Gastrocnemius medialis (tissue), 4 donors: Measurements from ENCODE around the gene PDRG1. TPM values are rescaled to one million over a fixed set of nuclear protein-coding genes. Genes with fewer than 3 reads are reported as not detected.

Experiments used
- ATAC-seq, 2 donors: fragments of 150-250 bp; one replicate each; pipeline ENCODE4 v1.9.1; 2016
- DNase-seq, 2 donors: peaks; one replicate each; pipeline ENCODE4 v3.0.0-alpha.2; 2019
- H3K27ac ChIP-seq, 4 donors: fragments of 200-600 bp; sonication (generic); 1 replicate in 1 of 4; 2 replicates in 3 of 4; pipeline ENCODE4 v1.5.1; 2016 to 2018; ENCODE audit warnings: mild to moderate bottlenecking in 2 of 4, moderate library complexity in 1 of 4
- H3K27me3 ChIP-seq, 3 donors: fragments of 200-600 bp; sonication (generic) in 2 of 3; 1 replicate in 1 of 3; 2 replicates in 2 of 3; pipeline versions ENCODE4 v1.5.1 to v1.6.0; 2016 to 2019; ENCODE audit warnings: mild to moderate bottlenecking in 1 of 3, moderate library complexity in 1 of 3
- H3K36me3 ChIP-seq, 2 donors: fragments of 200-600 bp; sonication (generic) in 1 of 2; one replicate each; pipeline ENCODE4 v1.5.1; 2017 to 2018
- H3K4me1 ChIP-seq, 2 donors: fragments of 200-600 bp; sonication (generic) in 1 of 2; one replicate each; pipeline ENCODE4 v1.5.1; 2016 to 2017; ENCODE audit warnings: mild to moderate bottlenecking in 2 of 2
- H3K4me3 ChIP-seq, 4 donors: fragments of 200-600 bp; sonication (generic) in 3 of 4; 1 replicate in 1 of 4; 2 replicates in 3 of 4; pipeline ENCODE4 v1.5.1; 2016 to 2019; ENCODE audit warnings: mild to moderate bottlenecking in 2 of 4
- H3K9me3 ChIP-seq, 3 donors: fragments of 200-600 bp; sonication (generic) in 2 of 3; 1 replicate in 1 of 3; 2 replicates in 2 of 3; pipeline ENCODE4 v1.5.1; 2016 to 2019
- CTCF ChIP-seq, 5 experiments: fragments of 450-650 bp in 3 of 5; fragments of 200-600 bp in 2 of 5; sonication (generic) in 2 of 5; IDR thresholded peaks in 4 of 5; conservative IDR thresholded peaks in 1 of 5; 1 replicate in 4 of 5; 2 replicates in 1 of 5; pipeline ENCODE4 v1.5.1; 2016 to 2019; ENCODE audit warnings: antibody characterized with exemption in 5 of 5, mild to moderate bottlenecking in 3 of 5, moderate library complexity in 3 of 5
- POLR2A ChIP-seq, 2 donors: fragments of 450-650 bp; IDR thresholded peaks; one replicate each; pipeline ENCODE4 v1.6.1; 2017; ENCODE audit warnings: antibody characterized with exemption in 2 of 2, mild to moderate bottlenecking in 2 of 2, moderate library complexity in 2 of 2
- in situ Hi-C, 4 donors: fragments of 200-750 bp; cut with MboI; loops; one replicate each; pipeline versions ENCODE4 v1.15.0 to v1.8.0; 2017; ENCODE audit warnings: low sequenced_read_pairs in 4 of 4
- intact Hi-C: fragments of 100-400 bp; cut with DNase I; formaldehyde crosslinking; loops from one replicate; pipeline ENCODE4 v1.15.1; 2023; ENCODE audit warnings: low total_unique reads
- total RNA-seq, 4 donors: library from RNA; depleted of rRNA; stranded (reverse); fragments of >200 nt; gene quantifications; one replicate each; pipeline versions ENCODE4 v1.1.0 to v1.2.3, GENCODE V29; 2016

Gene PDRG1
- total RNA-seq, 4 donors from 2014 or later = 7.0 to 12.9 (median 9.6) TPM

- in situ Hi-C loops (no loop called here), intact Hi-C loops (no loop called here)
- no peak for TF ChIP-seq POLR2A (IDR thresholded peaks at IDR 0.05)
- TF ChIP-seq CTCF (IDR thresholded peaks at IDR 0.05 in 4 of 5, conservative IDR thresholded peaks at IDR 0.05 in 1 of 5) = no peak
- Histone ChIP-seq H3K4me3 (no peak overlapping the region), H3K9me3 (no peaks in the 10 kb centered on the region), H3K36me3 (no peaks in the 10 kb centered on the region), H3K27ac (no peak overlapping the region), H3K4me1 (no peaks in the 10 kb centered on the region), H3K27me3 (peaks cover 7 to 12% (median 8%) of the 10 kb centered on the region in 3 donors)
- ATAC-seq = no peak
- DNase-seq = no peak
These were observed 20.7 kb upstream of the PDRG1 start for GRCh38 chr20:31972471-31973021.

- ATAC-seq (no peak), DNase-seq (no peak)
- intact Hi-C loops (no loop called here), in situ Hi-C loops (no loop called here)
- Histone ChIP-seq H3K27ac (no peak overlapping the region), H3K36me3 (no peaks in the 10 kb centered on the region), H3K27me3 (peaks cover 19 to 25% (median 24%) of the 10 kb centered on the region in 3 donors), H3K4me1 (no peaks in the 10 kb centered on the region), H3K4me3 (no peak overlapping the region), H3K9me3 (no peaks in the 10 kb centered on the region)
- no peak for TF ChIP-seq POLR2A (IDR thresholded peaks at IDR 0.05)
- TF ChIP-seq CTCF (IDR thresholded peaks at IDR 0.05 in 4 of 5, conservative IDR thresholded peaks at IDR 0.05 in 1 of 5) = no peak
These were observed 18.1 kb upstream of the PDRG1 start for GRCh38 chr20:31969991-31970390.

GRCh38 chr20:31968291-31969126, 16.7 kb upstream of the PDRG1 start:
- H3K36me3 ChIP-seq = no peaks in the 10 kb centered on the region
- no peaks in the 10 kb centered on the region for H3K9me3 ChIP-seq
- intact Hi-C loops (no loop called here), in situ Hi-C loops (no loop called here)
- no peaks in the 10 kb centered on the region for H3K4me1 ChIP-seq
- peak; percentile 50 to 60 for ATAC-seq
- no peak for DNase-seq
- TF ChIP-seq CTCF (IDR thresholded peaks at IDR 0.05 in 4 of 5, conservative IDR thresholded peaks at IDR 0.05 in 1 of 5) (no peak), POLR2A (IDR thresholded peaks at IDR 0.05) (no peak)
- H3K27ac ChIP-seq = no peak overlapping the region
- no peak overlapping the region for H3K4me3 ChIP-seq
- H3K27me3 ChIP-seq = peaks cover 19 to 22% (median 21%) of the 10 kb centered on the region in 3 donors

DNA sequence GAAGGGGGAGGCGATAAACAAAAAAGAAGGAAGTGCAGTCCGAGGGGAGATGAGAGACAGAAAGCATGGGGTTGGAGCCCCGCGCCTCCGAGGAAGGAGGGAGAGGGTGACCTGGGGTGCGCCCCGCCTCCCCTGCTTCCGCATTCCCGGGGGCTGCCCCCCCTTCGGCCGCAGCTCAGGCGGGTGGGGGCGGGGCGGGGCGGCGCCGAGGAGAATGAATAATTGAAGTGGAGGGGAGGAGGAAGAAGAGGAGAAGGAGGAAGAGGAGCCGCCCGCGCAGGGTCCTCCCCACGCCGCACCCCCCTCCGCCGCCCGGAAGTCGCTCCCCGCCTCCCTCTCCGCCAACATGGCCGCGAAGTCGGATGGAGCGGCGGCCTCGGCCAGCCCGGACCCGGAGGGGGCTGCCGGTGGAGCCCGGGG, 16.0 kb upstream of the PDRG1 start, which contains the start of gene XKR7:
Gene XKR7, plus strand, starts transcription at position 322 of the 420 bp plus-strand sequence. Its CDS starts 25 bp downstream, at position 347.
- no peak for TF ChIP-seq POLR2A (IDR thresholded peaks at IDR 0.05)
- no peak for TF ChIP-seq CTCF (IDR thresholded peaks at IDR 0.05 in 4 of 5, conservative IDR thresholded peaks at IDR 0.05 in 1 of 5)
- H3K27me3 ChIP-seq = peaks cover 19 to 22% (median 21%) of the 10 kb centered on the region in 3 donors

More for the DNA sequence above, 16.0 kb upstream of the PDRG1 start, which contains the start of gene XKR7:
- no peak for DNase-seq
- no peak for ATAC-seq
- Histone ChIP-seq H3K36me3 (no peaks in the 10 kb centered on the region), H3K4me1 (no peaks in the 10 kb centered on the region), H3K4me3 (no peak within 1 kb of the TSS), H3K27ac (no peak within 1 kb of the TSS), H3K9me3 (no peaks in the 10 kb centered on the region)
- in situ Hi-C loops = no loop called here
- intact Hi-C loops = no loop called here
